ENCODE data around the gene OR13C8. TPM values are rescaled to one million over a fixed set of nuclear protein-coding genes. Genes with fewer than 3 reads are reported as not detected.

OR13C8 gene
- total and polyA plus RNA-seq, 2 donors (not counting 3 experiments of a cell fraction or from before 2014, with no cell fraction given) = not detected

DNA sequence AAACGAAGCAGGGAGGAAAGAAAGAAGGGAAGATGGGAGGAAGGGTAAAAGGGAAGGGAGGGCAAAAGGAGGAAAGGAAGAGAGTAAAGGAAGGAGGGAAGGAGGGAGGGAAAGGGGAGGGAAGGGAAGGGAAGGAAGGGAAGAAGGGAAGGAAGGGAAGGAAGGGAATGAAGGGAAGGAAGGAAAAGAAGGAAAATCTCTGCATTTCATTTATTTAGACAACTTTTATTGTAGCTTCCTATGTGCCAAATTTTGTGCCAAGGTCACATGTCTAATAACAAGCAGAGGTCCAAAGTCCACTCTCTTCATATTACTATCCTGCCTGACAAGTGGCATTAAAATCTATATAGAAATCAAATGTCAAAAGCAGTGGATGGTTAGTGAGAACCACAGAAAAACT lies 29.7 kb upstream of the OR13C8 start:
- H3K27ac ChIP-seq (ENCODE audit: insufficient read depth, low read depth, low read length) = no peak overlapping the region
- no peaks in the 10 kb centered on the region for H3K9me3 ChIP-seq (replicated peaks; ENCODE audit: control insufficient read depth, insufficient read depth, low read length)
- no peak overlapping the region for H3K4me3 ChIP-seq (replicated peaks in 1 of 3; ENCODE audit: insufficient read depth in 1 of 3, low read depth in 1 of 3, low read length in 3 of 3)
- no peaks in the 10 kb centered on the region for H3K4me1 ChIP-seq (ENCODE audit: control insufficient read depth, extremely low read depth, insufficient read depth, low read length)
- no peaks in the 10 kb centered on the region for H3K79me2 ChIP-seq (ENCODE audit: control insufficient read depth, insufficient read depth, low read length)
- BruUV-seq (replicated peaks) = no TSS peak
- no peak overlapping the region for H3K9ac ChIP-seq (replicated peaks; ENCODE audit: extremely low read depth, insufficient read depth, low read length)
- dilution Hi-C loops (cut with MboI; ENCODE audit: extremely low pct_ligation_motif_present, low sequenced_read_pairs) = no loop called here
- intact Hi-C loops (cut with micrococcal nuclease) = no loop called here
- H4K20me1 ChIP-seq (replicated peaks; ENCODE audit: control insufficient read depth, extremely low read depth, insufficient read depth, low read length) = no peaks in the 10 kb centered on the region
- TF ChIP-seq MYC (IDR thresholded peaks at IDR 0.05; ENCODE audit: low read depth, low read length) = no peak
- TF ChIP-seq POLR2A (IDR thresholded peaks at IDR 0.05; ENCODE audit: low read depth, low read length) = no peak
- TF ChIP-seq JUN (IDR thresholded peaks at IDR 0.05; ENCODE audit: borderline replicate concordance, insufficient read depth, insufficient read length, low read depth) = no peak
- no peak for TF ChIP-seq POLR2AphosphoS5 (IDR thresholded peaks at IDR 0.05; ENCODE audit: insufficient read depth, low read depth, low read length)
- TF ChIP-seq EZH2 (IDR thresholded peaks at IDR 0.05; ENCODE audit: borderline replicate concordance, low read depth, low read length, severe bottlenecking) = no peak
- TF ChIP-seq, protein P1, sequence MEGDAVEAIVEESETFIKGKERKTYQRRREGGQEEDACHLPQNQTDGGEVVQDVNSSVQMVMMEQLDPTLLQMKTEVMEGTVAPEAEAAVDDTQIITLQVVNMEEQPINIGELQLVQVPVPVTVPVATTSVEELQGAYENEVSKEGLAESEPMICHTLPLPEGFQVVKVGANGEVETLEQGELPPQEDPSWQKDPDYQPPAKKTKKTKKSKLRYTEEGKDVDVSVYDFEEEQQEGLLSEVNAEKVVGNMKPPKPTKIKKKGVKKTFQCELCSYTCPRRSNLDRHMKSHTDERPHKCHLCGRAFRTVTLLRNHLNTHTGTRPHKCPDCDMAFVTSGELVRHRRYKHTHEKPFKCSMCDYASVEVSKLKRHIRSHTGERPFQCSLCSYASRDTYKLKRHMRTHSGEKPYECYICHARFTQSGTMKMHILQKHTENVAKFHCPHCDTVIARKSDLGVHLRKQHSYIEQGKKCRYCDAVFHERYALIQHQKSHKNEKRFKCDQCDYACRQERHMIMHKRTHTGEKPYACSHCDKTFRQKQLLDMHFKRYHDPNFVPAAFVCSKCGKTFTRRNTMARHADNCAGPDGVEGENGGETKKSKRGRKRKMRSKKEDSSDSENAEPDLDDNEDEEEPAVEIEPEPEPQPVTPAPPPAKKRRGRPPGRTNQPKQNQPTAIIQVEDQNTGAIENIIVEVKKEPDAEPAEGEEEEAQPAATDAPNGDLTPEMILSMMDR (IDR thresholded peaks at IDR 0.05; ENCODE audit: extremely low read depth in 1 of 2, insufficient read depth in 1 of 2, low read depth in 1 of 2, low read length in 2 of 2) = no peak
- TF ChIP-seq GATA2 (IDR thresholded peaks at IDR 0.05; ENCODE audit: insufficient read depth, insufficient read length, low read depth, low read length) = no peak
- no peak for TF ChIP-seq MAX (IDR thresholded peaks at IDR 0.05; ENCODE audit: insufficient read depth, insufficient read length)
- no peak for TF ChIP-seq FOS (IDR thresholded peaks at IDR 0.05; ENCODE audit: borderline replicate concordance, insufficient read depth, low read length)
- H3K36me3 ChIP-seq (ENCODE audit: control insufficient read depth in 2 of 2, extremely low read depth in 1 of 2, insufficient read depth in 2 of 2, low read length in 2 of 2) = no peaks in the 10 kb centered on the region
- POLR2A ChIA-PET = no interaction called here
- no peaks in the 10 kb centered on the region for H3K27me3 ChIP-seq (ENCODE audit: control insufficient read depth in 2 of 2, insufficient read depth in 2 of 2, low read length in 2 of 2)
- DNase-seq (ENCODE audit: low read depth, low spot score) = no peak
- H3K4me2 ChIP-seq (ENCODE audit: insufficient read depth, low read length) = no peak overlapping the region
- no peak overlapping the region for H2AFZ ChIP-seq (ENCODE audit: low read depth, low read length)
- CTCF ChIA-PET = no interaction called here
- no peak for FAIRE-seq
- H3K9me1 ChIP-seq (replicated peaks; ENCODE audit: control insufficient read depth, extremely low read depth, insufficient read depth, low read length) = no peaks in the 10 kb centered on the region

All from endothelial cell of umbilical vein (primary cell).